K562 (cell line): Measurements from ENCODE around the gene ZNF22. TPM values are rescaled to one million over a fixed set of nuclear protein-coding genes. Genes with fewer than 3 reads are reported as not detected.

Source experiments
- ATF3 ChIP-seq, 2 experiments: fragments of 450-650 bp in 1 of 2; sonication (generic) in 1 of 2; formaldehyde crosslinking in 1 of 2; IDR thresholded peaks in 1 of 2; conservative IDR thresholded peaks in 1 of 2; 2 replicates each; pipeline versions ENCODE4 v1.6.1 to v1.8.1; 2016 to 2023; ENCODE audit warnings: mild to moderate bottlenecking in 2 of 2, moderate library complexity in 2 of 2, inconsistent platforms in 1 of 2, missing genetic modification reagents in 1 of 2
- BHLHE40 ChIP-seq: IDR thresholded peaks from 2 replicates; pipeline ENCODE4 v1.6.1; 2011; ENCODE audit warnings: low read length, improper control_type of control experiment
- CTBP1 ChIP-seq: fragments of 450-650 bp; IDR thresholded peaks from 2 replicates; pipeline ENCODE4 v1.6.1; 2016; ENCODE audit warnings: borderline replicate concordance
- CXXC5 ChIP-seq: fragments of 250-450 bp; sonication (Bioruptor Pico); IDR thresholded peaks from 2 replicates; pipeline ENCODE4 v1.8.0; 2022; ENCODE audit warnings: inconsistent platforms, mild to moderate bottlenecking, moderate library complexity
- JUND ChIP-seq, 2 experiments: IDR thresholded peaks; 2 replicates in 1 of 2; 3 replicates in 1 of 2; pipeline ENCODE4 v1.6.1; 2011; ENCODE audit warnings: borderline replicate concordance in 2 of 2, low read depth in 2 of 2, low read length in 2 of 2, improper control_type of control experiment in 1 of 2, missing biosample characterization in 1 of 2, missing genetic modification characterization in 1 of 2, missing genetic modification reagents in 1 of 2
- MTA3 ChIP-seq: fragments of 450-650 bp; formaldehyde crosslinking; IDR thresholded peaks from 2 replicates; pipeline ENCODE4 v1.6.1; 2017; ENCODE audit warnings: mild to moderate bottlenecking, borderline replicate concordance
- MYC ChIP-seq, 2 experiments: fragments of 250-450 bp in 1 of 2; sonication (Bioruptor Pico) in 1 of 2; IDR thresholded peaks; 2 replicates each; pipeline versions ENCODE4 v1.5.1 to v1.6.1; 2012 to 2021; ENCODE audit warnings: low read depth in 2 of 2, borderline replicate concordance in 1 of 2, improper control_type of control experiment in 1 of 2, low read length in 1 of 2, mild to moderate bottlenecking in 1 of 2, moderate library complexity in 1 of 2
- NONO ChIP-seq, 2 experiments: fragments of 200-400 bp in 1 of 2; fragments of 450-650 bp in 1 of 2; formaldehyde crosslinking in 1 of 2; IDR thresholded peaks; 2 replicates each; pipeline ENCODE4 v1.6.1; 2017; ENCODE audit warnings: low read depth in 2 of 2, mild to moderate bottlenecking in 2 of 2, moderate library complexity in 2 of 2, low read length in 1 of 2
- NR2C1 ChIP-seq, 2 experiments: fragments of 450-650 bp; IDR thresholded peaks; 2 replicates each; pipeline ENCODE4 v1.6.1; 2017; ENCODE audit warnings: mild to moderate bottlenecking in 2 of 2, antibody characterized with exemption in 1 of 2, inconsistent platforms in 1 of 2, missing compliant biosample characterization in 1 of 2, missing genetic modification characterization in 1 of 2
- RAD21 ChIP-seq, 2 experiments: fragments of 250-450 bp in 1 of 2; fragments of 450-650 bp in 1 of 2; sonication (Bioruptor Pico) in 1 of 2; formaldehyde crosslinking in 1 of 2; IDR thresholded peaks in 1 of 2; conservative IDR thresholded peaks in 1 of 2; 2 replicates each; pipeline versions ENCODE4 v1.4.0 to v1.8.0; 2020 to 2022; ENCODE audit warnings: mild to moderate bottlenecking in 2 of 2, moderate library complexity in 1 of 2
- RCOR1 ChIP-seq, 2 experiments: IDR thresholded peaks; 2 replicates each; pipeline ENCODE4 v1.6.1; 2012; ENCODE audit warnings: low read depth in 2 of 2, low read length in 2 of 2, borderline replicate concordance in 1 of 2, improper control_type of control experiment in 1 of 2
- SMC3 ChIP-seq: conservative IDR thresholded peaks from 2 replicates; pipeline ENCODE4 v1.6.1; 2011; ENCODE audit warnings: low read depth, low read length, improper control_type of control experiment; ENCODE audit not compliant: insufficient read depth
- SRSF1 ChIP-seq: fragments of 200-400 bp; formaldehyde crosslinking; IDR thresholded peaks from 2 replicates; pipeline ENCODE4 v1.6.1; 2017; ENCODE audit warnings: mild to moderate bottlenecking, low read depth, low read length, moderate library complexity
- VEZF1 ChIP-seq: fragments of 200-800 bp; sonication (Bioruptor generic); IDR thresholded peaks from 2 replicates; pipeline ENCODE4 v1.6.1; 2017; ENCODE audit warnings: missing genetic modification characterization, missing compliant biosample characterization
- polyA plus RNA-seq, 8 experiments: library from polyadenylated mRNA; depleted of rRNA in 4 of 8; stranded (reverse) in 5 of 8; unstranded in 3 of 8; fragments of >200 nt; fragmentation: Nextera tagmentation in 2 of 8; fragmentation: Illumina TruSeq in 1 of 8; extraction: Ambion mirVana in 2 of 8; extraction: Trizol in 1 of 8; gene quantifications; 2 replicates each; pipeline versions ENCODE4 v1.2.1 to v1.2.3, GENCODE V29; 2011 to 2014; ENCODE audit warnings: inconsistent platforms in 1 of 8, missing spikeins in 1 of 8
- total RNA-seq, 7 experiments: library from RNA; depleted of rRNA in 6 of 7; stranded (reverse); fragments of >200 nt in 6 of 7; fragmentation: Illumina TruSeq in 2 of 7; extraction: Trizol in 2 of 7; gene quantifications; 2 replicates each; pipeline versions ENCODE4 v1.2.1 to v1.2.3, GENCODE V29; 2011 to 2021; ENCODE audit warnings: low replicate concordance in 1 of 7
- TF ChIP-seq, protein P1 (sequence below): fragments of 450-650 bp; IDR thresholded peaks from 2 replicates; pipeline ENCODE4 v1.6.1; 2014; ENCODE audit warnings: low read depth, mild to moderate bottlenecking, moderate library complexity, borderline replicate concordance
- TF ChIP-seq, protein P2 (sequence below): fragments of 450-650 bp; IDR thresholded peaks from 2 replicates; pipeline ENCODE4 v1.6.1; 2016

The ZNF22 gene
- total and polyA plus RNA-seq, 9 of the 15 experiments (the other 6 are each of a cell fraction or from before 2014, with no cell fraction given): 36.2 to 98.7 (median 51.2) TPM

GRCh38 chr10:45008524-45009161 is 7.9 kb downstream of the ZNF22 start (continued):
- TF ChIP-seq RCOR1 (IDR thresholded peaks at IDR 0.05; ENCODE audit: borderline replicate concordance in 1 of 2, low read depth in 2 of 2, low read length in 2 of 2) (peak in 1 of 2 experiments; percentile 66; a peak in 2 of 4 replicates), CTBP1 (peak; percentile 47; the same call in 1 of the 2 replicates), JUND (IDR thresholded peaks at IDR 0.05; ENCODE audit: borderline replicate concordance, low read depth, low read length) (0 out of 2 replicates have a peak, but pooled peaks have one; percentile 33), JUND (tag; IDR thresholded peaks at IDR 0.05; ENCODE audit: borderline replicate concordance, low read depth, low read length) (peak; percentile 45; the same call in 2 of the 3 replicates), MTA3 (peak; percentile 73; the same call in 1 of the 2 replicates), RAD21 (CRISPR knock-in tag; conservative IDR thresholded peaks at IDR 0.05 in 1 of 2, IDR thresholded peaks at IDR 0.05 in 1 of 2) (peak; percentile 93 to 95), NR2C1 (IDR thresholded peaks at IDR 0.05) (no peak; the same call in 1 of the 2 replicates), NR2C1 (tag; IDR thresholded peaks at IDR 0.05) (no peak), CXXC5 (peak; percentile 13; the same call in 1 of the 2 replicates), MYC (IDR thresholded peaks at IDR 0.05; ENCODE audit: low read depth, low read length) (peak; percentile 52; the same call in 1 of the 2 replicates), MYC (CRISPR knock-in tag; IDR thresholded peaks at IDR 0.05; ENCODE audit: borderline replicate concordance, low read depth) (no peak), SRSF1 (no peak), NONO (IDR thresholded peaks at IDR 0.05; ENCODE audit: low read depth in 2 of 2, low read length in 1 of 2) (no peak), BHLHE40 (peak; percentile 13; the same call in 1 of the 2 replicates), SMC3 (peak; percentile 67), ATF3 (IDR thresholded peaks at IDR 0.05) (peak; percentile 49; the same call in 1 of the 2 replicates), ATF3 (CRISPR knock-in tag; conservative IDR thresholded peaks at IDR 0.05) (no peak), VEZF1 (CRISPR knock-in tag) (0 out of 2 replicates have a peak, but pooled peaks have one; percentile 22)
- TF ChIP-seq, protein P1, sequence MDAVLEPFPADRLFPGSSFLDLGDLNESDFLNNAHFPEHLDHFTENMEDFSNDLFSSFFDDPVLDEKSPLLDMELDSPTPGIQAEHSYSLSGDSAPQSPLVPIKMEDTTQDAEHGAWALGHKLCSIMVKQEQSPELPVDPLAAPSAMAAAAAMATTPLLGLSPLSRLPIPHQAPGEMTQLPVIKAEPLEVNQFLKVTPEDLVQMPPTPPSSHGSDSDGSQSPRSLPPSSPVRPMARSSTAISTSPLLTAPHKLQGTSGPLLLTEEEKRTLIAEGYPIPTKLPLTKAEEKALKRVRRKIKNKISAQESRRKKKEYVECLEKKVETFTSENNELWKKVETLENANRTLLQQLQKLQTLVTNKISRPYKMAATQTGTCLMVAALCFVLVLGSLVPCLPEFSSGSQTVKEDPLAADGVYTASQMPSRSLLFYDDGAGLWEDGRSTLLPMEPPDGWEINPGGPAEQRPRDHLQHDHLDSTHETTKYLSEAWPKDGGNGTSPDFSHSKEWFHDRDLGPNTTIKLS: 0 out of 2 replicates have a peak, but pooled peaks have one; percentile 26
- TF ChIP-seq, protein P2, sequence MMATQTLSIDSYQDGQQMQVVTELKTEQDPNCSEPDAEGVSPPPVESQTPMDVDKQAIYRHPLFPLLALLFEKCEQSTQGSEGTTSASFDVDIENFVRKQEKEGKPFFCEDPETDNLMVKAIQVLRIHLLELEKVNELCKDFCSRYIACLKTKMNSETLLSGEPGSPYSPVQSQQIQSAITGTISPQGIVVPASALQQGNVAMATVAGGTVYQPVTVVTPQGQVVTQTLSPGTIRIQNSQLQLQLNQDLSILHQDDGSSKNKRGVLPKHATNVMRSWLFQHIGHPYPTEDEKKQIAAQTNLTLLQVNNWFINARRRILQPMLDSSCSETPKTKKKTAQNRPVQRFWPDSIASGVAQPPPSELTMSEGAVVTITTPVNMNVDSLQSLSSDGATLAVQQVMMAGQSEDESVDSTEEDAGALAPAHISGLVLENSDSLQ: peak; percentile 30
